Caco-2 (cell line): ENCODE data around the gene ELMO3. TPM values are rescaled to one million over a fixed set of nuclear protein-coding genes. Genes with fewer than 3 reads are reported as not detected.

Source experiments
- BruUV-seq: library from RNA; stranded (reverse); fragments of 400-500 nt; replicated peaks from 2 replicates; lab custom pipeline; 2021; lab: Mats Ljungman, UMichigan
- CTCF ChIA-PET: fragments of 300-600 bp; sonication (Branson Sonifier 250); formaldehyde crosslinking; loops from one replicate; lab custom pipeline; 2022; ENCODE audit warnings: antibody characterized with exemption; lab: Charles Lee
- POLR2A ChIA-PET: fragments of 300-600 bp; sonication (Branson Sonifier 250); formaldehyde crosslinking; loops from one replicate; lab custom pipeline; 2022; ENCODE audit warnings: antibody characterized with exemption; lab: Charles Lee
- DNase-seq, 2 experiments: peaks; one replicate each; pipeline versions ENCODE4 v3.0.0 to v3.0.0-alpha.2; 2020 to 2022
- H3K27me3 ChIP-seq: replicated peaks from 2 replicates; pipeline ENCODE4 v1.6.0; 2011; ENCODE audit warnings: low read length; ENCODE audit not compliant: control insufficient read depth, insufficient read depth
- H3K36me3 ChIP-seq: 2 replicates; pipeline ENCODE4 v1.5.1; 2011; ENCODE audit warnings: low read length; ENCODE audit not compliant: control insufficient read depth, insufficient read depth
- H3K4me1 ChIP-seq: fragments of 250-450 bp; sonication (Bioruptor Pico); 2 replicates; pipeline ENCODE4 v1.5.1; 2020; ENCODE audit warnings: mild to moderate bottlenecking
- H3K4me3 ChIP-seq: 2 replicates; pipeline ENCODE4 v1.5.1; 2011; ENCODE audit warnings: low read depth, mild to moderate bottlenecking, control low read depth, low read length
- H3K9me3 ChIP-seq: fragments of 250-450 bp; sonication (Bioruptor Pico); 2 replicates; pipeline ENCODE4 v1.5.1; 2020; ENCODE audit warnings: mild to moderate bottlenecking, moderate library complexity
- H3K27ac Mint-ChIP-seq: one replicate; pipeline ENCODE4 v1.8.0; 2022; ENCODE audit warnings: mixed read lengths; ENCODE audit not compliant: unreplicated experiment
- H3K27me3 Mint-ChIP-seq: one replicate; pipeline ENCODE4 v1.8.0; 2022; ENCODE audit warnings: mixed read lengths; ENCODE audit not compliant: insufficient read depth, unreplicated experiment
- H3K36me3 Mint-ChIP-seq: one replicate; pipeline ENCODE4 v1.8.0; 2022; ENCODE audit warnings: mild to moderate bottlenecking, mixed read lengths; ENCODE audit not compliant: insufficient read depth, unreplicated experiment
- H3K4me1 Mint-ChIP-seq: one replicate; pipeline ENCODE4 v1.8.0; 2022; ENCODE audit warnings: low read depth, mixed read lengths; ENCODE audit not compliant: unreplicated experiment
- H3K4me3 Mint-ChIP-seq: one replicate; pipeline ENCODE4 v1.8.0; 2022; ENCODE audit warnings: mild to moderate bottlenecking, moderate library complexity, mixed read lengths; ENCODE audit not compliant: unreplicated experiment
- H3K9me3 Mint-ChIP-seq: one replicate; pipeline ENCODE4 v1.8.0; 2022; ENCODE audit warnings: mixed read lengths; ENCODE audit not compliant: unreplicated experiment
- CTCF ChIP-seq, 2 experiments: fragments of 200-600 bp in 1 of 2; IDR thresholded peaks; 1 replicate in 1 of 2; 2 replicates in 1 of 2; pipeline versions ENCODE4 v1.5.1 to v1.8.0; 2011 to 2022; ENCODE audit warnings: antibody characterized with exemption in 1 of 2, control low read depth in 1 of 2, inconsistent platforms in 1 of 2, low read depth in 1 of 2, low read length in 1 of 2, mild to moderate bottlenecking in 1 of 2, moderate library complexity in 1 of 2; ENCODE audit not compliant: insufficient read depth in 1 of 2, severe bottlenecking in 1 of 2, unreplicated experiment in 1 of 2
- intact Hi-C: fragments of 100-400 bp; cut with micrococcal nuclease; formaldehyde crosslinking; loops from one replicate; pipeline ENCODE4 v1.10.0; 2022; ENCODE audit not compliant: unreplicated experiment
- total RNA-seq: library from RNA; stranded (reverse); gene quantifications from 2 replicates; pipeline ENCODE4 v1.2.3, GENCODE V29; 2022

The ELMO3 gene
- total RNA-seq, 1 experiment from 2014 or later: 27.8 TPM

GRCh38 chr16:67188798-67189197 is 10.1 kb upstream of the ELMO3 start:
- BruUV-seq: no TSS peak
- no peak overlapping the region for H3K4me3 ChIP-seq
- POLR2A ChIA-PET: no interaction called here
- Mint-ChIP-seq H3K4me3 (no peak overlapping the region), H3K27me3 (peaks cover 3% of the 10 kb centered on the region), H3K36me3 (peaks cover 28% of the 10 kb centered on the region), H3K4me1 (peaks cover 16% of the 10 kb centered on the region), H3K9me3 (no peaks in the 10 kb centered on the region), H3K27ac (no peak overlapping the region)
- H3K27me3 ChIP-seq: no peaks in the 10 kb centered on the region
- intact Hi-C loops: no loop called here
- TF ChIP-seq CTCF (IDR thresholded peaks at IDR 0.05; ENCODE audit: insufficient read depth in 1 of 2, low read depth in 1 of 2, low read length in 1 of 2, severe bottlenecking in 1 of 2, unreplicated experiment in 1 of 2): no peak
- no peak for DNase-seq
- peaks cover 38% of the 10 kb centered on the region for H3K4me1 ChIP-seq
- CTCF ChIA-PET: no interaction called here
- H3K9me3 ChIP-seq: no peaks in the 10 kb centered on the region
- H3K36me3 ChIP-seq: no peaks in the 10 kb centered on the region

DNA sequence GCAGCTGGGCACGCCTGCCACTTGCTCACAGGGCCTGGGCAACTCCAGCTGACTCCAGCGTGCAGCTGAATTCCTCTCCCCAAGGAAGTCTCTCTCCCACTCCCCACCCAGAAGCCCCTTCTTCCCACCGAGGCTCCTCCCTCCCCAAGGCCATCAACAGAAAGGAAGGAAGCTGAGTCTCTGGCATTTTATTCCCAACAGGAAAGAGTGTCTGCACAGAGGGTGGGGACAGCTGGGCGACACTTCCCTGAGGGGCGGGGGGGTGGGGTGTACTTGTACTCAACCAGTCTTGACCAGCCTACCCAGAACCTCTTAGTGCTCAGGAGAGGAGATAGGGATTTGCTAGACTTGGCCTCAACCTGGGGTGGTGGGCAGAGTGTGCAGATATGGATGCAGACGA is 8.9 kb upstream of the ELMO3 start, which contains the start of gene EXOC3L1:
Gene EXOC3L1, minus strand, starts transcription at position 96 of the 400 bp plus-strand sequence. CDS start 460 bp downstream, outside the sequence.
- H3K27me3 Mint-ChIP-seq: peaks cover 3% of the 10 kb centered on the region
- H3K9me3 Mint-ChIP-seq: no peaks in the 10 kb centered on the region
- ChIA-PET CTCF (no interaction called here), POLR2A (no interaction called here)
- H3K36me3 Mint-ChIP-seq: peaks cover 33% of the 10 kb centered on the region
- BruUV-seq: no TSS peak
- intact Hi-C loops: no loop called here
- Histone ChIP-seq H3K9me3 (no peaks in the 10 kb centered on the region), H3K36me3 (peaks cover 9% of the 10 kb centered on the region), H3K27me3 (no peaks in the 10 kb centered on the region), H3K4me1 (peaks cover 33% of the 10 kb centered on the region), H3K4me3 (no peak within 1 kb of the TSS)
- DNase-seq: no peak
- no peak within 1 kb of the TSS for H3K4me3 Mint-ChIP-seq
- TF ChIP-seq CTCF (IDR thresholded peaks at IDR 0.05; ENCODE audit: insufficient read depth in 1 of 2, low read depth in 1 of 2, low read length in 1 of 2, severe bottlenecking in 1 of 2, unreplicated experiment in 1 of 2): no peak
- peaks cover 14% of the 10 kb centered on the region for H3K4me1 Mint-ChIP-seq
- H3K27ac Mint-ChIP-seq: no peak within 1 kb of the TSS

DNA sequence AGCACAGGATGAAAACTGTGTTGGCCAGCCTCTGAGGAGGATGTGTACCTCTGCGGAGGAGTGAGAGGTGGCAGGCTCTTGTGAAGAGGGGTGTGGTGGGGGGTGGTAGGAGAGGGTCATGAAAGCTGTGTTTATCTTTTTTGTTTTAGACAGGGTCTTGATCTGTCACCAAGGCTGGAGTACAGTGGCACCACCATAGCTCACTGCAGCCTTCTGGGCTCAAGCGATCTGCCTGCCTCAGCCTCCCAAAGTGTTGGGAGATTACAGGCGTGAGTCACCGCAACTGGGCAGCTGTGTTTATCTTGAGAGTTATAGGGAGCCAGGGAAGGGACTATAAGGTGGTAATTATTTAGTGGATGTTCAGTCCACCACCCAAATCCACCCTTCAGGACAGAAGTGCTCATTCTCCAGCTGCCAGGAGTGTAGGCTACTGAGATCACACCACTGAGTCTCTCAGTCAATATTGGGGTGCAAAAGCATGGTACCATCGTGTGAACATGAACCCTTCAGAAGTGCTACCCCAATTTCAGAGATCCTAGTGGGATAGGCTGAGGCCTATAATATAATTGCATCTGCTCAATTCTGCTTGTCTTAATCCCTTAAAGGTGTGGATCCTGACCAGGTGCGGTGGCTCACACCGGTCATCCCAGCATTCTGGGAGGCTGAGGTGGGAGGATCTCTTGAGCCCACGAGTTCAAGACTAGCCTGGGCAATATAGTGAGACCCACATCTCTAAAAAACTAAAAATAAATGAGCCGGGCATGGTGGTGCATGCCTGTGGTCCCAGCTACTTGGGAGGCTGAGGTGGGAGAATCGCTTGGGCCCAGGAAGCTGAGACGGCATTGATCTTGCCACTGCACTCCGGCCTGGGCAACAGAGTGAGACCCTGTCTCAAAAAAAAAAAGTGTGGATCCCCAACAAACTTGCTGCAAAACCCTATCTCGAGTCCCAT is 8.2 kb upstream of the ELMO3 start:
- POLR2A ChIA-PET: no interaction called here
- peaks cover 33% of the 10 kb centered on the region for H3K36me3 Mint-ChIP-seq
- peak overlapping the region; percentile 77 for H3K4me3 Mint-ChIP-seq
- no peak for DNase-seq
- Histone ChIP-seq H3K36me3 (peaks cover 9% of the 10 kb centered on the region), H3K9me3 (no peaks in the 10 kb centered on the region), H3K27me3 (no peaks in the 10 kb centered on the region), H3K4me3 (no peak overlapping the region), H3K4me1 (peaks cover 26% of the 10 kb centered on the region)
- TF ChIP-seq CTCF (IDR thresholded peaks at IDR 0.05; ENCODE audit: insufficient read depth in 1 of 2, low read depth in 1 of 2, low read length in 1 of 2, severe bottlenecking in 1 of 2, unreplicated experiment in 1 of 2): no peak
- BruUV-seq: no TSS peak
- no peaks in the 10 kb centered on the region for H3K9me3 Mint-ChIP-seq
- H3K4me1 Mint-ChIP-seq: peaks cover 10% of the 10 kb centered on the region
- CTCF ChIA-PET: no interaction called here
- intact Hi-C loops: no loop called here
- peak overlapping the region; percentile 54 for H3K27ac Mint-ChIP-seq
- H3K27me3 Mint-ChIP-seq: no peaks in the 10 kb centered on the region
